Epithelial cell of esophagus (primary cell): ENCODE results near the gene ARIH1.

Experiments used
- DNase-seq: peaks from one replicate; pipeline ENCODE4 v3.0.0; 2010; ENCODE audit warnings: low read depth
- H3K4me3 ChIP-seq: 2 replicates; pipeline ENCODE4 v1.5.1; 2011; ENCODE audit warnings: mild to moderate bottlenecking, low read length, control low read depth
- CTCF ChIP-seq: IDR thresholded peaks from 2 replicates; pipeline ENCODE4 v1.5.1; 2011; ENCODE audit warnings: low read depth, mild to moderate bottlenecking, low read length, control low read depth, inconsistent platforms; ENCODE audit not compliant: insufficient read depth; ENCODE audit errors: missing control alignments

The ARIH1 gene

GRCh38 chr15:72495007-72495406 is 20.9 kb downstream of the ARIH1 start:
- no peak for DNase-seq
- no peak for TF ChIP-seq CTCF
- no peak overlapping the region for H3K4me3 ChIP-seq

DNA sequence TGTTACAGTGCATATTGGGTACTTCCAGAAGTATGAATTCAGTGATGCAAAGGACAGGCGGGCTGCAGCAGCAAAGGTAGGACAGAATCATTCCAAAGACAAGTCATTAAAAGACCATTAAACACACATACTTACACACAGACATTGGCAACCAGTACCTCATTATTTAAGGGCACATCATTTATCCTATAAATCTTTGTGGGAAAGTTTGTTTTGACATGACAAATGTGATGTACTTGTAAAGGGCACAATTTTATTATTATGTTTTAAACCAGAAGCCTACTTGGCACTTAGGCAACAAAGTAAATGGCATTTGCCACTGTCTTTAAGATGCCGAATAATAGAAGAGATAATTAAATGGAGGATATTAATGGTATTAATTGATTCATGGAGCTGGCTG is 22.7 kb downstream of the ARIH1 start:
- no peak for TF ChIP-seq CTCF
- H3K4me3 ChIP-seq, result no peak overlapping the region
- no peak for DNase-seq

- TF ChIP-seq CTCF, result no peak
- DNase-seq, result no peak
- H3K4me3 ChIP-seq, result no peak overlapping the region
Measured at GRCh38 chr15:72497402-72497801, 23.3 kb downstream of the ARIH1 start.

- TF ChIP-seq CTCF, result no peak
- no peak overlapping the region for H3K4me3 ChIP-seq
- no peak for DNase-seq
Measured at GRCh38 chr15:72502220-72502809, 28.2 kb downstream of the ARIH1 start.

GRCh38 chr15:72503147-72503546 is 29.0 kb downstream of the ARIH1 start:
- no peak for DNase-seq
- TF ChIP-seq CTCF, result no peak
- no peak overlapping the region for H3K4me3 ChIP-seq

GRCh38 chr15:72507402-72508092 is 33.4 kb downstream of the ARIH1 start:
- DNase-seq, result no peak
- H3K4me3 ChIP-seq, result no peak overlapping the region
- no peak for TF ChIP-seq CTCF

DNA sequence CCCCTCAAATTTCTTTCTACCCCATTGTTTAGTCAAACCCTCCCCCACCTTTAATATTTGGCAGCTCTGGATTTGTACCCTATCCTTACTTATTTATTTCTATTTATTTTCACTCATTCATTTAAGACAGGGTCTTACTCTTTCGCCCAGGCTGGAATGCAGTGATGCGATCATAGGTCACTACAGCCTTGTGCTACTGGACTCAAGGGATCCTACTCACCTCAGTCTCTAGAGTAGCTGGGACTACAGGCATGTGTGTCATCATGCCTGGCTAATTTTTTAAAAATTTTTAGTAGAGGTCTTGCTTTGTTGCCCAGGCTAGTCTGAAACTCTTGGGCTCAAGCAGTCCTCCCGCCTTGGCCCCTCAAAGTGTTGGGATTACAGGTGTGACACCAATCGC is 35.4 kb downstream of the ARIH1 start:
- TF ChIP-seq CTCF, result no peak
- DNase-seq, result no peak
- H3K4me3 ChIP-seq, result no peak overlapping the region
